Measurements from ENCODE around the gene TNKS1BP1.

The TNKS1BP1 gene

DNA sequence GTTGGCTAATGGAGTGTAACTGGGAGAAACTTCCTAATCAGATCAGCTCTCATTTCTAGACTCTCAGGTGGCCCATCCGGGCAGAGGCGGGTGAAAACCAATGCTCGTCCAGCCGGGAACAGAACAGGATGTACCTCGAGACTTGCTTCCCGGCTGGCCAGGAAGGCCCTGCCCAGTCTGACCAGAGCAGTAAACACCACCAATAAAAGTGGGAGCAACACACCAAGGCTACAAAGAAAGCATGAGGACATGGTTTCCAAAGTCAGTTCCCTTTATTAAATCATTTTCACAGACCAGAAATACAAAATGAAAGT is 940 bp upstream of the TNKS1BP1 start:
- Mint-ChIP-seq H3K36me3 (ENCODE audit: low read depth) (peaks cover 63% of the 10 kb centered on the region), H3K4me1 (ENCODE audit: low read depth) (peaks cover 73% of the 10 kb centered on the region)

DNA sequence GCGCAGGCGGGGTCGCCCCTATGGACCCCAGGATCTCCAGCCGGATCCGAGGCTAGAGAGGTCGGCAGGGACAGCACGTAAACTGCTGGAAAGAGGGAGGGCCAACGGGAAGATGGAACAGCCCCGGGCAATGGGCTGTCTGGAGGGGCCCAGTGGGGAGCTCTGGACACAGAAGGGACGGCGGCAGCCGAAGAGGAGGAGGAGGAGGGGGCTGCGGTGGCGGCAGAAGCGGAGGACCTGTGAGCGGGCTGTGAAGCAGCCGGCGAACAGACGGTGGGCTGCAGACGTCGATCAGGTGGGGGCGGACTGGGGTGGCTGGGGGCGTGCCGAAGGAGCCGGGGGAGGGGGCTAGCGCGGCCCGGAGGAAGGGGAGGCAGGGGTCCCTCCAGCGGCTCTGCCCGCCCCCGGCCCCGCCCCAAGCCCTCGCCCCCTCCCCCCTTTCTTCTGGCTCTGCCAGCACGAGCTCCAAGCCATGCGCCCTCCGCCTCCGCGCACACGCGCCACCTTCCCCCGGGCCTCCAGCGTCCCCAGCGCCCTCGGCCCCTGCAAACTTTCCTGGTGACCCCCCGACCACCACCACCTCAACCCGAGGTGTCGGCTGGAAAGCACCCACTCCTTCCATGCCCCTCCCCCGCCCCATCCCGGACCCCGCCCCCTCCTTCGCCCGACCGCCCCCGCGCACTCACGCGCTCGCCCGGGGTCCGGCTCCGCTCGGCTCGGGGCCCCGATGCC is 432 bp downstream of the TNKS1BP1 start:
- Mint-ChIP-seq H3K36me3 (ENCODE audit: low read depth) (peaks cover 55% of the 10 kb centered on the region), H3K27ac (peak overlapping the region; percentile 90), H3K9me3 (no peaks in the 10 kb centered on the region), H3K4me3 (peak overlapping the region; percentile 84), H3K4me1 (ENCODE audit: low read depth) (peaks cover 61% of the 10 kb centered on the region), H3K27me3 (no peaks in the 10 kb centered on the region)
- peak; percentile 57 for DNase-seq

More for the DNA sequence above, 940 bp upstream of the TNKS1BP1 start:
- H3K27me3 Mint-ChIP-seq: no peaks in the 10 kb centered on the region
- H3K27ac Mint-ChIP-seq: peak overlapping the region; percentile 98
- DNase-seq: no peak
- no peaks in the 10 kb centered on the region for H3K9me3 Mint-ChIP-seq
- H3K4me3 Mint-ChIP-seq: peak overlapping the region; percentile 84

GRCh38 chr11:57323855-57324153 is 948 bp downstream of the TNKS1BP1 start:
- no peak for DNase-seq
- H3K27ac Mint-ChIP-seq: peak overlapping the region; percentile 90
- peaks cover 53% of the 10 kb centered on the region for H3K36me3 Mint-ChIP-seq (ENCODE audit: low read depth)
- no peaks in the 10 kb centered on the region for H3K27me3 Mint-ChIP-seq
- H3K4me1 Mint-ChIP-seq (ENCODE audit: low read depth): peaks cover 59% of the 10 kb centered on the region
- peak overlapping the region; percentile 82 for H3K4me3 Mint-ChIP-seq
- no peaks in the 10 kb centered on the region for H3K9me3 Mint-ChIP-seq

DNA sequence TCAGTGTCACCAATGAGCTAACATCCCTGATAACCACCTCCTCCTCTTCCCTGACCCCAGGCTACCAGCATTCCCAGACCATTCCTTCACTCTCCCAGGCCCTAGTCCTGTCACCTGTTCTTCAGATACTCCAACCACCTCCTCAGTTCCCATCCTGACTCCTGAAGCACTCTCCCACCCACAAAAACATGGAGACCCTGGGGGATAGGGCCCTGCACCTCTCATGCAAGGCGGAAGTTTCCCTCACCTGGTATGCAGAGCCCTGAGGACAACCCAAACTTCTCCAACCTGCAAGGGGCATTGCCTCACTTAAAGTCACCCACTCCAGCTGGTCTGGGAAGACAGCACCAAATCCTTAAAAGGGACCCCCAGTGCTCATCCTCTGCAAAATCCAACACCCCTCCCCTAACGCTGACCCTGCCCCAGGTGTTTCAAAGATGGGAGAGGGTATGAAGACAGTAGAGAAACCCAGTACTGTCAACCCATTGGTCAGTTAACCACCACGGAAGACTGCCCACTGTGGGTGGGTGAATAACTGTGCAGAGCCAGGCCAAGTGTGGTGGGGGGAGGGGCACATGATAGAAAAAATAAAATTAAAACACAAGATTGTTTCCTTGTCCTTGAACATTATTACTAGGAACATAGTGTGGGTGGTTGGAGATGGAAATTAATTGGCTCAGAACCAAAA is 1.4 kb downstream of the TNKS1BP1 start:
- Mint-ChIP-seq H3K27ac (peak overlapping the region; percentile 90), H3K36me3 (ENCODE audit: low read depth) (peaks cover 48% of the 10 kb centered on the region), H3K27me3 (no peaks in the 10 kb centered on the region), H3K9me3 (no peaks in the 10 kb centered on the region), H3K4me1 (ENCODE audit: low read depth) (peaks cover 57% of the 10 kb centered on the region), H3K4me3 (peak overlapping the region; percentile 82)
- no peak for DNase-seq

DNA sequence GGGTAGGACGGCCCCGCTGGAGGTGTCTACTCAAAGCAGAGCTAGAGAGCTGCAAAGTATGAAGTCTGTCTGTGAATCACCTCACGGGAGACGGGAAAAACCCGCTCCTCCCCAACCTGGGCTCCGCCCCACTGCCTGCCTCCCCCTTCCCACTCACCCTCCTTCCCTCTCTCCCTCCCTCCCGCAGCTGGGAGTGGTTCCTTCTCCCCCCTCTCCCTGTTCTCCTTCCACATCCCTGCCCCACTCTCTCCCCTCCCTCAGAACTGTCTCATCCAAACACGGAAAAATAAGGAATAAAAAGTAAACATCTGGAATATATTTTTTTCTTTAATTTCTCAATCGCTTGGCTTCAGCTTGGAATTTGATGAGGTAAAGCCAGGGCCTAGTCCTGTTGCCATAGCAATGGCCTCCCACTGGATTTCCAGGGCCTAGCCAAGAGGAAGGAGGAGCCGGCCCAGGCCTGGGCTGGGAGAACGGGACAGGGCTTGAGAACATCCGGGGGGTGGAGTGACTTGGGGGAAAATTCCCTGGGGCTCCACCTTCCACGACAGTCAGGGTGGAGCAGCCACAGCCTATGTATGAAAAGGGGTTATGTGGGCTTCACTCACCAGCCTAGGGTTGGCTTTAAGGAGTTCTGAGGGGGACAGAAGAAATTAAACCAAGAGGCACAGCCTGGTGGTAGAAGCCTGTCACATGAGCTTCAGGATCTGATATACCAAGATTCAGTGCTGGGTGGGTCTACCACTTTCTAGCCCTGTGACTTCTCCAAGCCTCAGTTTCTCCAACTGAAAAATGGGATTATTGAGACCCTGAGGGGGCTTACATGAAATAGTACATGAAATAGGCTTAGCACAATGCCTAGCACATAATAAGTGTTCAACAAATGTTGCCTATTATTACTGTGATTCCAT is 2.2 kb downstream of the TNKS1BP1 start:
- no peak for DNase-seq
- Mint-ChIP-seq H3K27ac (peak overlapping the region; percentile 90), H3K36me3 (ENCODE audit: low read depth) (peaks cover 40% of the 10 kb centered on the region), H3K27me3 (no peaks in the 10 kb centered on the region), H3K4me3 (peak overlapping the region; percentile 82), H3K4me1 (ENCODE audit: low read depth) (peaks cover 53% of the 10 kb centered on the region), H3K9me3 (no peaks in the 10 kb centered on the region)

DNA sequence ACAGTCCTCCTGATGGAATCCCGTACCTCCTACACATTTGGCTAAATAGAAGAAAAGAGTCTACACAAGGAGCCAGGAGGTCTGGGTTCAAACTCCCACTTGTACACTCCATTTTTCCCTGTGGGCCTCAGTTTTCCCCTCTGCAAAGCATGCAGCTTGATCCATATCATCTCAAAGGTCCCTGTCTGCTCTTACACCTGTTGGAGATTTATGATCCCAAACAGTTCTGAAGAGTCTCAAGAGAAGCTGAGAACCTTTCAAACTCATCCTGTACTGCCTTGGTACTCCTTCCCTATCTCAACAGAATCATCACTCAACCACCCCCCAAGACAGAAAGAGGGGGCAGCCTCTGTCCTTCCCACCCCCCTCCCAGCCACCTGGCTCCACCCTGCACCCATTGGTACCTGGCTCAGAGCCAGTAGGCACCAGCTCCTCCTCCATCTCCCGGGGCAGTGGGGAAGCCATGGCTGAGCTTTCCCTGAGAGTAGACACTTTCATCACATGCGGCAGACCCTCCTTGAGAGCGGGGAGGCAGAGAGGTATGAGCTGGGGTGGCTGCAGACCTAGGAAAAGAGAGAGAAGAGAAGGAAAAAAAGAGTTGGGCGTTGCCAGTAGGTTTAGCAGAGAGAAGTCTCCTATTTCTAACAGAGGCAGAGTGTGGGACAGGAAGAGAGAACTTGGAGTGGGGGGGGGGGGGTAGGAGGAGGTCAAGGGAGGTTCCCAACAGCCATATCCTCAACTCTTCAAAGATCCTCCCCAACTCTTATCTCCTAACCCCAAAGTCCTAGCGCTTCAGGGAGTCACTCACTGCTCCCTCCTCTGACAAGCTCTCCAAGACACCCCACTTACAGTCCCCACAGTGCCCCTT is 3.1 kb downstream of the TNKS1BP1 start:
- Mint-ChIP-seq H3K36me3 (ENCODE audit: low read depth) (peaks cover 31% of the 10 kb centered on the region), H3K27me3 (no peaks in the 10 kb centered on the region), H3K4me3 (no peak overlapping the region), H3K27ac (peak overlapping the region; percentile 11), H3K9me3 (no peaks in the 10 kb centered on the region), H3K4me1 (ENCODE audit: low read depth) (peaks cover 44% of the 10 kb centered on the region)
- DNase-seq: no peak

DNA sequence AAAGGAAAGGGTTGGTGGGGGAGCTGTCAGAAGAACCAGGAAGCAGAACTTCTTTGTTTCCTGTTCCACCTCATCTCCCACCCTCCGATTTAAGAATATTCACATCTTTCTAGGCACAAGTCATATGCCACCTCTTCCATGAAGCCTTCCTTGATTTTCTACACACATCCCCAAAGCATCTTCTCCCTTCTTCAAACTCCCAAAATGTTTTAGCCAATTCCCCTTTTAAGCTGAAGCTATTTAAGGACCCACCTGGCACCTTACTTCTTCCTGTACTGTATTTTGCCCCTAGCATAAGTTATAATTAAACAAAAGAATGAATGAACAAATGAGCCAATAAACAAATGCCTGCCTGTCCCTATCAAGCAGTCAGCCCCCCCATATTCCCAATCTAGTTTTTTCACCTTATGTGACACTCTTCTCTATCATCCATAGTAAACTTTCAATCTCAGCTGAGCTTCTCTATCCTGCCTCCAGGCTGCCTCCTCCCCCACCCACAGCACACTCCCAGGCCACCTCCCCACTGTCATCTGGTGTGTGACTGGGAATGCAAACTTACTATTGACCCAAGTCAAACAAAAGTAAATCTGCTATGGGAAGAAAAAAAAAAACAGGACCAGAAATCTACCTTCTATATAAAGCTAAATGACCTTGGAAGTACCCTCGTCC is 3.9 kb downstream of the TNKS1BP1 start:
- Mint-ChIP-seq H3K36me3 (ENCODE audit: low read depth) (peaks cover 24% of the 10 kb centered on the region), H3K27ac (no peak overlapping the region), H3K4me3 (no peak overlapping the region), H3K27me3 (no peaks in the 10 kb centered on the region), H3K9me3 (no peaks in the 10 kb centered on the region), H3K4me1 (ENCODE audit: low read depth) (peaks cover 36% of the 10 kb centered on the region)
- DNase-seq: no peak

- Mint-ChIP-seq H3K27me3 (no peaks in the 10 kb centered on the region), H3K4me3 (no peak overlapping the region), H3K36me3 (ENCODE audit: low read depth) (peaks cover 17% of the 10 kb centered on the region), H3K9me3 (no peaks in the 10 kb centered on the region), H3K4me1 (ENCODE audit: low read depth) (peaks cover 30% of the 10 kb centered on the region), H3K27ac (no peak overlapping the region)
- DNase-seq: no peak
These were observed 4.6 kb downstream of the TNKS1BP1 start for GRCh38 chr11:57320067-57320718.

GRCh38 chr11:57318178-57318577 is 6.6 kb downstream of the TNKS1BP1 start:
- Mint-ChIP-seq H3K9me3 (no peaks in the 10 kb centered on the region), H3K4me3 (no peak overlapping the region), H3K27ac (peak overlapping the region; percentile 6), H3K4me1 (ENCODE audit: low read depth) (peaks cover 18% of the 10 kb centered on the region), H3K27me3 (no peaks in the 10 kb centered on the region), H3K36me3 (ENCODE audit: low read depth) (peaks cover 14% of the 10 kb centered on the region)
- DNase-seq: no peak

- Mint-ChIP-seq H3K4me1 (ENCODE audit: low read depth) (peaks cover 13% of the 10 kb centered on the region), H3K9me3 (no peaks in the 10 kb centered on the region), H3K36me3 (ENCODE audit: low read depth) (peaks cover 20% of the 10 kb centered on the region), H3K27ac (no peak overlapping the region), H3K27me3 (no peaks in the 10 kb centered on the region), H3K4me3 (no peak overlapping the region)
- no peak for DNase-seq
These were observed 8.7 kb downstream of the TNKS1BP1 start for GRCh38 chr11:57316017-57316416.

- H3K4me3 Mint-ChIP-seq: no peak overlapping the region
These were observed 9.3 kb downstream of the TNKS1BP1 start for GRCh38 chr11:57315491-57315890.

DNA sequence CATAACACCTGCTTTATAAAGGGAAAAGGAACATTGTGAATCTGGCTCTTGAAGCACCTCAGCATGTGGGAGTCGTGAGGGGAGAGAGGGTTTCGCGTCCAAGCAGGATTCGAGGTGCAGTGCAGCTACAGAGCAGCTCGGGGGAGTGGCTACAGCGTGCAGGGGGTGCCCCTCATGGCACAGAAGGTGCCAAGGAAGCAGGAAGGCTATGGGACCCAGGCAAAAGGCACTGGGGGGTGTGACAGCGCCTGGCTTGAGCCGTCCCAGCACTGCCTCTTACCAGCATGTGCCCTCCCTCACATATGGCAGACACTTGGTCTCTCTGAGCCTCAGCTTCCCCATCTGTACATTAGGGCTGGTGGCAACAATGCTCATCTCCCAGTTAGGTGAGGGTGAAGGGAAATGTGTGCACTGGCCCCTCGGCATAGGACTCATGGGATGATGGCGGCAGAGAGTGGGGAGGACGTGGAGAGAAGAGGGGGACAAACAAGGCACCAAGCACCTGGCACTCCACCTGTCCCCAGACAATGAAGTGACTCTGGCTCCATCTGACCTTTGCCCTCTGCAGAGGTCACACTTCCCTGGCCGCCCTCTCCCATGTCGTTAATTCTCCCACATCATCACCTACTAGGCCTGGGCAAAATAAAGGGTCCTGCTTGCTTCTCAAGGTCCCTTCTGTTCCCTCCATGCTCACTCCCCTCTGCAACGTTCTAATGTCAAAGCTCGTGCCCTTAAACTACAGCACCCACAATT is 10.4 kb downstream of the TNKS1BP1 start:
- no peak overlapping the region for H3K4me3 Mint-ChIP-seq
- peaks cover 22% of the 10 kb centered on the region for H3K36me3 Mint-ChIP-seq (ENCODE audit: low read depth)
- no peaks in the 10 kb centered on the region for H3K27me3 Mint-ChIP-seq
- H3K4me1 Mint-ChIP-seq (ENCODE audit: low read depth): peaks cover 18% of the 10 kb centered on the region
- DNase-seq: no peak
- H3K9me3 Mint-ChIP-seq: no peaks in the 10 kb centered on the region
- no peak overlapping the region for H3K27ac Mint-ChIP-seq

More at GRCh38 chr11:57315491-57315890, 9.3 kb downstream of the TNKS1BP1 start:
- Mint-ChIP-seq H3K4me1 (ENCODE audit: low read depth) (peaks cover 18% of the 10 kb centered on the region), H3K9me3 (no peaks in the 10 kb centered on the region), H3K27ac (no peak overlapping the region), H3K36me3 (ENCODE audit: low read depth) (peaks cover 15% of the 10 kb centered on the region), H3K27me3 (no peaks in the 10 kb centered on the region)
- DNase-seq: no peak

DNA sequence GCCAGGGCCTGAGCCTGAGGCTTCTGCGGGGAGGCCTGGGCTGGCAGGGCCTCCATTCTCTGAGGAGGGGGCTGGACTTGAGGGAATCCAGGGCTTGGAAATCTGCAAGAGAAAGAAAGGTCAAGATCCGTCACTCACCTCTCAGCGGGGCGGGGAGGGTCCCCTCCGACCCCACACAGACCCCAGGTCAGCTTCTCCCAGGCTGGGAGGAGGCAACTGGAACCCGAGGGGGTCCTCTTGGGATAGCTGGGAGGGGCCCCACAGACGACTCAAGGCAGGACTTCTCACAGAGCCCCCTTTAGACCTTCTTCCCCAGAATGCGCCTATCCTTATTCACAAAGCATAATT is 11.0 kb downstream of the TNKS1BP1 start:
- Mint-ChIP-seq H3K4me3 (no peak overlapping the region), H3K27me3 (no peaks in the 10 kb centered on the region), H3K4me1 (ENCODE audit: low read depth) (peaks cover 18% of the 10 kb centered on the region), H3K9me3 (no peaks in the 10 kb centered on the region), H3K27ac (no peak overlapping the region), H3K36me3 (ENCODE audit: low read depth) (peaks cover 23% of the 10 kb centered on the region)
- DNase-seq: no peak

Data from activated T-cell treated with anti-CD3 and anti-CD28 coated beads, Interleukin-2, amount 50 U/mL, for 24 hours (primary cell).